H9 (cell line): ENCODE measurements around the gene ZFP36L1. TPM values are rescaled to one million over a fixed set of nuclear protein-coding genes. Genes with fewer than 3 reads are reported as not detected.

Source experiments
- DNase-seq: peaks from one replicate; pipeline ENCODE4 v3.0.0-alpha.2; 2017
- H2AFZ ChIP-seq: one replicate; pipeline ENCODE4 v1.6.1; 2013; ENCODE audit warnings: mild to moderate bottlenecking, low read length, control low read depth, moderate library complexity
- H2AK5ac ChIP-seq: 2 replicates; pipeline ENCODE4 v1.6.1; 2013; ENCODE audit warnings: low read length, control low read depth, mixed read lengths; ENCODE audit not compliant: insufficient read length
- H2BK120ac ChIP-seq: one replicate; pipeline ENCODE4 v1.6.1; 2013; ENCODE audit warnings: low read depth, mild to moderate bottlenecking, low read length, control low read depth, inconsistent platforms; ENCODE audit not compliant: poor library complexity, severe bottlenecking
- H2BK12ac ChIP-seq: 2 replicates; pipeline ENCODE4 v1.6.1; 2013; ENCODE audit warnings: low read length, control low read depth, mixed read lengths, low read depth; ENCODE audit not compliant: insufficient read length
- H2BK15ac ChIP-seq: 2 replicates; pipeline ENCODE4 v1.6.1; 2013; ENCODE audit warnings: low read depth, low read length, control low read depth
- H2BK20ac ChIP-seq: one replicate; pipeline ENCODE4 v1.6.1; 2013; ENCODE audit warnings: low read depth, mild to moderate bottlenecking, low read length, control low read depth, inconsistent platforms; ENCODE audit not compliant: poor library complexity, severe bottlenecking
- H2BK5ac ChIP-seq: 2 replicates; pipeline ENCODE4 v1.6.1; 2013; ENCODE audit warnings: low read length, control low read depth, mixed read lengths; ENCODE audit not compliant: insufficient read length
- H3K14ac ChIP-seq: 2 replicates; pipeline ENCODE4 v1.6.1; 2013; ENCODE audit warnings: low read length, control low read depth; ENCODE audit not compliant: insufficient read depth
- H3K18ac ChIP-seq: 2 replicates; pipeline ENCODE4 v1.6.1; 2013; ENCODE audit warnings: low read depth, mild to moderate bottlenecking, mixed read lengths, low read length, control low read depth; ENCODE audit not compliant: insufficient read length
- H3K23ac ChIP-seq: 2 replicates; pipeline ENCODE4 v1.6.1; 2013; ENCODE audit warnings: low read length, control low read depth, mixed read lengths, low read depth; ENCODE audit not compliant: insufficient read length
- H3K23me2 ChIP-seq: 2 replicates; pipeline ENCODE4 v1.6.1; 2013; ENCODE audit warnings: low read depth, mild to moderate bottlenecking, mixed read lengths, low read length, control low read depth; ENCODE audit not compliant: insufficient read length, poor library complexity, severe bottlenecking
- H3K27ac ChIP-seq: 2 replicates; pipeline ENCODE4 v1.5.1; 2013; ENCODE audit warnings: low read length, control low read depth, mixed read lengths, low read depth; ENCODE audit not compliant: insufficient read length
- H3K27me3 ChIP-seq: 2 replicates; pipeline ENCODE4 v1.6.1; 2013; ENCODE audit warnings: low read length, control low read depth, inconsistent platforms; ENCODE audit not compliant: insufficient read depth
- H3K4ac ChIP-seq: 2 replicates; pipeline ENCODE4 v1.6.1; 2013; ENCODE audit warnings: low read depth, mild to moderate bottlenecking, control low read depth, inconsistent platforms, low read length, moderate library complexity
- H3K4me1 ChIP-seq: 2 replicates; pipeline ENCODE4 v1.6.1; 2013; ENCODE audit warnings: low read length, control low read depth, inconsistent platforms; ENCODE audit not compliant: insufficient read depth
- H3K4me2 ChIP-seq: 2 replicates; pipeline ENCODE4 v1.6.1; 2013; ENCODE audit warnings: low read length, control low read depth, mixed read lengths; ENCODE audit not compliant: insufficient read length, insufficient read depth
- H3K56ac ChIP-seq: 2 replicates; pipeline ENCODE4 v1.6.1; 2013; ENCODE audit warnings: low read depth, mild to moderate bottlenecking, mixed read lengths, low read length, control low read depth; ENCODE audit not compliant: insufficient read length
- H3K79me1 ChIP-seq: 2 replicates; pipeline ENCODE4 v1.6.1; 2013; ENCODE audit warnings: low read depth, mild to moderate bottlenecking, moderate library complexity, low read length, control low read depth, inconsistent platforms; ENCODE audit not compliant: insufficient read depth, poor library complexity, severe bottlenecking
- H3K79me2 ChIP-seq: 2 replicates; pipeline ENCODE4 v1.6.1; 2013; ENCODE audit warnings: low read length, control low read depth, inconsistent platforms; ENCODE audit not compliant: insufficient read depth
- H3K9ac ChIP-seq: 2 replicates; pipeline ENCODE4 v1.6.1; 2013; ENCODE audit warnings: low read length, control low read depth, mixed read lengths; ENCODE audit not compliant: insufficient read length; ENCODE audit errors: extremely low read depth
- H3K9me3 ChIP-seq: one replicate; pipeline ENCODE4 v1.6.1; 2013; ENCODE audit warnings: low read depth, low read length, inconsistent platforms; ENCODE audit not compliant: control insufficient read depth
- H3T11ph ChIP-seq: one replicate; pipeline ENCODE4 v1.6.1; 2013; ENCODE audit warnings: mild to moderate bottlenecking, low read length, control low read depth, inconsistent platforms
- H4K20me1 ChIP-seq: one replicate; pipeline ENCODE4 v1.6.1; 2013; ENCODE audit not compliant: control insufficient read depth, insufficient read length, insufficient read depth
- H4K5ac ChIP-seq: 2 replicates; pipeline ENCODE4 v1.6.1; 2013; ENCODE audit warnings: low read depth, mild to moderate bottlenecking, mixed read lengths, low read length, control low read depth; ENCODE audit not compliant: insufficient read length
- H4K8ac ChIP-seq: replicated peaks from 2 replicates; pipeline ENCODE4 v1.6.1; 2013; ENCODE audit warnings: low read length, control low read depth, mixed read lengths, low read depth; ENCODE audit not compliant: insufficient read length
- H4K91ac ChIP-seq: 2 replicates; pipeline ENCODE4 v1.6.1; 2013; ENCODE audit warnings: low read depth, mild to moderate bottlenecking, moderate library complexity, mixed read lengths, low read length, control low read depth; ENCODE audit not compliant: insufficient read length
- H3K27ac Mint-ChIP-seq, 3 experiments: 2 replicates in 2 of 3; 3 replicates in 1 of 3; pipeline ENCODE4 v1.8.0; 2020 to 2021; ENCODE audit warnings: mixed read lengths in 3 of 3, mild to moderate bottlenecking in 1 of 3, moderate library complexity in 1 of 3
- H3K27me3 Mint-ChIP-seq: 2 replicates; pipeline ENCODE4 v1.8.0; 2021; ENCODE audit warnings: low read depth, mild to moderate bottlenecking, moderate library complexity, mixed read lengths
- H3K36me3 Mint-ChIP-seq, 3 experiments: 2 replicates in 2 of 3; 3 replicates in 1 of 3; pipeline ENCODE4 v1.8.0; 2020 to 2021; ENCODE audit warnings: low read depth in 3 of 3, mixed read lengths in 3 of 3; ENCODE audit not compliant: insufficient read depth in 1 of 3
- H3K4me1 Mint-ChIP-seq, 2 experiments: 2 replicates each; pipeline ENCODE4 v1.8.0; 2020; ENCODE audit warnings: mixed read lengths in 2 of 2
- H3K4me3 Mint-ChIP-seq, 2 experiments: 2 replicates in 1 of 2; 3 replicates in 1 of 2; pipeline ENCODE4 v1.8.0; 2020 to 2021; ENCODE audit warnings: mild to moderate bottlenecking in 2 of 2, mixed read lengths in 2 of 2, moderate library complexity in 1 of 2
- H3K9me3 Mint-ChIP-seq, 2 experiments: 2 replicates in 1 of 2; 3 replicates in 1 of 2; pipeline ENCODE4 v1.8.0; 2020; ENCODE audit warnings: mild to moderate bottlenecking in 2 of 2, mixed read lengths in 2 of 2, moderate library complexity in 1 of 2
- CTCF ChIP-seq: fragments of 200-600 bp; sonication (generic); conservative IDR thresholded peaks from 3 replicates; pipeline ENCODE4 v1.8.0; 2021; ENCODE audit warnings: antibody characterized with exemption, mild to moderate bottlenecking
- WGBS: extraction: QIAGEN DNeasy Blood & Tissue Kit; methylation state at CpG from one replicate; pipeline ENCODE4 v1.1.7; 2013; ENCODE audit warnings: missing lambda C conversion rate, low lambda C conversion rate, mixed read lengths; ENCODE audit not compliant: insufficient read length; ENCODE audit errors: extremely low coverage; 5-methylcytosine and 5-hydroxymethylcytosine counted together
- total RNA-seq: library from RNA; stranded (reverse); gene quantifications from 2 replicates; pipeline ENCODE4 v1.2.1, GENCODE V29; 2021

The ZFP36L1 gene
- total RNA-seq, 1 experiment from 2014 or later: 109 TPM

- no peak for DNase-seq
- H3K4me1 Mint-ChIP-seq: peaks cover 18 to 23% of the 10 kb centered on the region in 2 experiments
These were observed 33.8 kb downstream of the ZFP36L1 start for GRCh38 chr14:68759017-68759560.

More at GRCh38 chr14:68759017-68759560, 33.8 kb downstream of the ZFP36L1 start:
- Histone ChIP-seq H4K8ac (no peak overlapping the region), H2AK5ac (no peak overlapping the region), H2BK120ac (no peak overlapping the region), H4K91ac (no peak overlapping the region), H3K9ac (no peak overlapping the region), H3T11ph (no peak overlapping the region), H3K56ac (no peak overlapping the region), H3K27ac (no peak overlapping the region), H3K4ac (no peak overlapping the region), H3K23ac (no peak overlapping the region), H2BK20ac (no peak overlapping the region), H3K14ac (no peak overlapping the region), H3K27me3 (no peaks in the 10 kb centered on the region), H3K18ac (no peak overlapping the region), H4K20me1 (no peaks in the 10 kb centered on the region), H2BK15ac (no peak overlapping the region), H4K5ac (no peak overlapping the region), H2BK12ac (no peak overlapping the region), H2AFZ (no peak overlapping the region), H2BK5ac (no peak overlapping the region), H3K4me2 (no peak overlapping the region), H3K4me1 (peaks cover 4% of the 10 kb centered on the region; the same call in 1 of the 2 replicates), H3K23me2 (no peaks in the 10 kb centered on the region), H3K79me1 (no peaks in the 10 kb centered on the region), H3K9me3 (no peaks in the 10 kb centered on the region), H3K79me2 (no peaks in the 10 kb centered on the region)
- no peak for TF ChIP-seq CTCF
- WGBS: no CpG with 5 or more reads among the region's 8 CpGs
- Mint-ChIP-seq H3K4me3 (no peak overlapping the region), H3K36me3 (no peaks in the 10 kb centered on the region; a peak in 1 of 7 replicates), H3K27ac (no peak overlapping the region), H3K27me3 (peaks cover 5% of the 10 kb centered on the region; the same call in 1 of the 2 replicates), H3K9me3 (no peaks in the 10 kb centered on the region; a peak in 1 of 5 replicates)
